Progenitor cell of endocrine pancreas (in vitro differentiated cells): ENCODE data around the gene KREMEN1. TPM values are rescaled to one million over a fixed set of nuclear protein-coding genes. Genes with fewer than 3 reads are reported as not detected.

Experiments
- DNase-seq: peaks from one replicate; pipeline ENCODE4 v3.0.0; 2021; ENCODE audit warnings: low spot score; ENCODE audit not compliant: unreplicated experiment
- H3K27ac Mint-ChIP-seq: 2 replicates; pipeline ENCODE4 v1.8.0; 2021; ENCODE audit warnings: mild to moderate bottlenecking, moderate library complexity, mixed read lengths
- H3K27me3 Mint-ChIP-seq: 2 replicates; pipeline ENCODE4 v1.8.0; 2021; ENCODE audit warnings: mixed read lengths
- H3K36me3 Mint-ChIP-seq: 2 replicates; pipeline ENCODE4 v1.8.0; 2022; ENCODE audit warnings: mixed read lengths; ENCODE audit not compliant: insufficient read depth
- H3K4me1 Mint-ChIP-seq: 2 replicates; pipeline ENCODE4 v1.8.0; 2021; ENCODE audit warnings: low read depth, mixed read lengths
- H3K4me3 Mint-ChIP-seq: 2 replicates; pipeline ENCODE4 v1.8.0; 2021; ENCODE audit warnings: low read depth, mild to moderate bottlenecking, moderate library complexity, mixed read lengths
- H3K9me3 Mint-ChIP-seq: 2 replicates; pipeline ENCODE4 v1.8.0; 2021; ENCODE audit warnings: low read depth, mixed read lengths
- CTCF ChIP-seq: fragments of 200-600 bp; sonication (generic); IDR thresholded peaks from one replicate; pipeline ENCODE4 v1.5.0; 2021; ENCODE audit warnings: antibody characterized with exemption, mild to moderate bottlenecking; ENCODE audit not compliant: unreplicated experiment
- total RNA-seq: library from RNA; stranded (reverse); gene quantifications from 2 replicates; pipeline ENCODE4 v1.2.1, GENCODE V29; 2021

KREMEN1 gene
- total RNA-seq, 1 donor from 2014 or later = 10.5 TPM

GRCh38 chr22:29151316-29151715 lies 78.5 kb downstream of the KREMEN1 start:
- Mint-ChIP-seq H3K27ac (no peak overlapping the region), H3K9me3 (no peaks in the 10 kb centered on the region)
- DNase-seq = no peak

GRCh38 chr22:29152045-29152953 lies 79.5 kb downstream of the KREMEN1 start:
- no peak overlapping the region for H3K4me3 Mint-ChIP-seq
- H3K27me3 Mint-ChIP-seq = peaks cover 16% of the 10 kb centered on the region
- H3K27ac Mint-ChIP-seq = no peak overlapping the region
- peaks cover 6% of the 10 kb centered on the region for H3K4me1 Mint-ChIP-seq
- no peak for TF ChIP-seq CTCF
- DNase-seq = no peak
- no peaks in the 10 kb centered on the region for H3K9me3 Mint-ChIP-seq
- no peaks in the 10 kb centered on the region for H3K36me3 Mint-ChIP-seq

More at GRCh38 chr22:29151316-29151715, 78.5 kb downstream of the KREMEN1 start:
- H3K36me3 Mint-ChIP-seq = no peaks in the 10 kb centered on the region
- peaks cover 6% of the 10 kb centered on the region for H3K4me1 Mint-ChIP-seq
- no peak overlapping the region for H3K4me3 Mint-ChIP-seq
- TF ChIP-seq CTCF = no peak
- peaks cover 16% of the 10 kb centered on the region for H3K27me3 Mint-ChIP-seq

- peaks cover 16% of the 10 kb centered on the region for H3K27me3 Mint-ChIP-seq
Observed at GRCh38 chr22:29152954-29153719, 80.3 kb downstream of the KREMEN1 start.

GRCh38 chr22:29154364-29155048 lies 81.7 kb downstream of the KREMEN1 start:
- H3K4me1 Mint-ChIP-seq = peaks cover 6% of the 10 kb centered on the region
- no peak overlapping the region for H3K27ac Mint-ChIP-seq
- H3K9me3 Mint-ChIP-seq = no peaks in the 10 kb centered on the region
- H3K4me3 Mint-ChIP-seq = no peak overlapping the region
- H3K36me3 Mint-ChIP-seq = no peaks in the 10 kb centered on the region
- DNase-seq = peak; percentile 85
- TF ChIP-seq CTCF = peak; percentile 98
- H3K27me3 Mint-ChIP-seq = peaks cover 16% of the 10 kb centered on the region

More at GRCh38 chr22:29152954-29153719, 80.3 kb downstream of the KREMEN1 start:
- Mint-ChIP-seq H3K4me1 (peaks cover 6% of the 10 kb centered on the region), H3K36me3 (no peaks in the 10 kb centered on the region), H3K9me3 (no peaks in the 10 kb centered on the region), H3K4me3 (no peak overlapping the region), H3K27ac (no peak overlapping the region)
- no peak for TF ChIP-seq CTCF
- no peak for DNase-seq

- H3K27me3 Mint-ChIP-seq = peaks cover 16% of the 10 kb centered on the region
- no peak overlapping the region for H3K4me3 Mint-ChIP-seq
- no peaks in the 10 kb centered on the region for H3K36me3 Mint-ChIP-seq
- H3K4me1 Mint-ChIP-seq = peaks cover 5% of the 10 kb centered on the region
- DNase-seq = no peak
- no peaks in the 10 kb centered on the region for H3K9me3 Mint-ChIP-seq
- no peak overlapping the region for H3K27ac Mint-ChIP-seq
- TF ChIP-seq CTCF = no peak
Observed at GRCh38 chr22:29155966-29156365, 83.1 kb downstream of the KREMEN1 start.
